Measurements from ENCODE around the gene CST11.
"Not testable (repeated sequence)": the region's sequence is repeated elsewhere in the genome, so short reads cannot be mapped to it uniquely, and the experiment has no call there.

The CST11 gene, protein sequence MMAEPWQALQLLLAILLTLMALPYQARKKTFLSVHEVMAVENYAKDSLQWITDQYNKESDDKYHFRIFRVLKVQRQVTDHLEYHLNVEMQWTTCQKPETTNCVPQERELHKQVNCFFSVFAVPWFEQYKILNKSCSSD

DNA sequence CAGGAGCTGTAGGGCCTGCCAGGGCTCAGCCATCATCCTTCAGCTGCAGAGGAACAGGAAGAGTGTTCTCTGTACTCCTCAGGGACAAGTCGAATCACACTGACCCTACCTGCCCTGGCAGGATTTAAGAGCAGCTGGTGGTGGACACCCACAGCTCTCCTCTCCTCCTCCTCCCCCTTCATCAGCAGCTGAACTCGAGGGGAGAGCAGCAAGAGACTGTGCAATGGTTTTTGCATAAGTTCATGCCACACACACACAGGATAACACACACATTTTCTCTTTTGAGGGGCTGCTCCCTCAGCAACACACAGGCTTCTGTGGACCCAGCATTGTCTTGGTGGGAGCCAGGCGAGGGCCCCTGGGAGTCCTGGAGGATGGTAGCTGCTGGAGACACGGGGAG lies at the start of gene CST11:
Gene CST11, minus strand, starts transcription at position 101 of the 400 bp plus-strand sequence. Its CDS starts 65 bp downstream, at position 36.
- DNase-seq: no peak

DNA sequence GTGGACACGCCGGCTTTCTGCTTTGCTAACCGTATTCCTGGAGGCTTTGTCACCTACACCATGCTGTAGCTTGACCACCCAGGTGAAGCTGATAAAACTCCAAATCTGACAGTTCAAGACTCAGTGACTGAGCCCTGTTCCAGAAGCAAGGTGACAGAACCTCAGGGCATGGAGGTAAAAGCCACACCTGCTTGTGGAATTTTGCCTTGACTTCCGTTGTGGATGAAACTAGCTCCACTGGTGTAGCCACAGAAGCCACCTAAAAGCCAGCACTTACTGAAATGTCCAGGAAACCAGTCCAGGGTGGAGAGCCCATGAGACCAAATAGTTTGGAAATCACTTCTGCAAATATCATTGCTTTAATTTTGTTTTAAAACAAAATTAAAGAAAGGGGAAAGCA lies 49.2 kb upstream of the CST11 start:
- no peak for DNase-seq

DNA sequence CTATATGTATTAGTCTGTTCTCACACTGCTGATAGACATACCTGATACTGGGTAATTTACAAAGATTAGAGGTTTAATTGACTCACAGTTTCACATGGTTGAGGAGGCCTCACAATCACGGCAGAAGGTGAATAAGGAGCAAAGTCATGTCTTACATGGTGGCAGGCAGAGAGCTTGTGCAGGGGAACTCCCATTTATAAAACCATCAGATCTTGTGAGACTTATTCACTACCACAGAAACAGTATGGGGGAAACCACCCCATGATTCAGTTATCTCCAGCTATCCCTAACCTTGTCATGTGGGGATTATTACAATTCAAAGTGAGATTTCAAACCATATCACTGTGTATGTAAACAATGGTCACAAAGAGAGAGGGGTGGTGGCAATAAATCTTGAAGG lies 44.9 kb upstream of the CST11 start:
- DNase-seq: no peak

DNA sequence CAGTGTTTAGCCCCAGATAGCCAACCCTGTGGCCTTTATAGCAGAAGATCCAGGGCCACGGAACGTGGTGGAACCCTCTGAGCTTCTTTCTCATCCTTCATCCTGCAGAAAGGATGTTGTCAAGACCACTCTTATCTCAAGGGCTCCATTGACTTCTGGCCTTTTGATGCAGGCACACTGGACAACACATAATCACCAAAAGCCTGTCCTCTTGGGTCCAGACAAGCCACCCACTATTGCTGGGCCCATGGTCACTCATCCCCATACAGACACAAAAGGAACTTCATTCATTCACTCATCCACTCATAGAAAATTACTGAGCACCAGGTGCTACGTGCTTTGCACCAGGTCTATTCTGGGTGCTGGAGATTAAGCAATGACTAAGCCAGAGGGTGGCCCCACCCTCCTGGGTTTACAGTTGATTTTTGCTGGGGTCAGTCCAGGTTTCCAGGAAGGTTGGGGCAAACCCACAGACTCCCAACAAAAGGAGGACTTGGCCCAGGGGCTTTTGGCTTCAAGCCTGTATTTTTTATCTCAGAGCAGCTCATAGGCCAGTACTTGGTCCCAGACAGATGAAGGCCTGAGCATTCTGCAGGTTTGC lies 40.6 kb upstream of the CST11 start:
- no peak for DNase-seq

DNA sequence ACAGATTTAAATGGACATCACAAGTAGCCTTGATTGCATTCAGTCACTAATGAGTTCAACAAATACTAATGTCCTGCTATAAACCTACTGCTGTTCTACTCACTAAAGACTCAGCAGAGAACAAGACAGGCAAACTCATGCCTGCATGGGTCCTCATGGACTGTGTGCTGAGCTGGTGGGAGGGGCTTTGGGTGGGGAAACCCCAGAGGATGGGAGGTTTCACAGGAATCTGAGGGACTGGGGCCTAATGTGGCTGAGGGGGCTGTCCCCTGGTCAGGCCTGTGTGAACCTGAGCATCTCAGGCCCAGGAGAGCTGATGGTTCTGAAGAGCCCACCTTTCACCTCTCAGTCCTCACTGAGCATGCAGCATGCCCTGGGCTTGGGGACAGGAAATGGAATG lies 39.6 kb upstream of the CST11 start:
- DNase-seq: no peak

DNA sequence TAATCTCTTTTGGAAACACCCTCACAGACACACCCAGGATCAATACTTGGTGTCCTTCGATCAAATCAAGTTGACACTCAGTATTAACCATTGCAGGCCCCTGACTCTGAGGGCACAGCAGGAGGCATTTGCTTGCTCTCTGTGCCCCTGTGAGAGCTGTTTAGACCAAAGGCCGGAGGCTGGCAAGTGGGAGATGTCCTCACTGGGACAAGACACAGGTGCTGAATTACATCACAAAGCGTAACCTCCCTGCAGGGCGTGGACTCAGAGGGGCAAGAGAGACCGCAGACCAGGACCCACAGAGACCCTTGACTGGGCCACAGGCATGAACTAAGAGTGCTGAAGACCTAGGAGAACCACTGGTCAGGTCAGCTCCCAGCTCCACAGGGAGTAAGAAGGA lies 38.1 kb upstream of the CST11 start, which contains the start of gene CST8:
Gene CST8, plus strand, starts transcription at position 301 of the 400 bp plus-strand sequence. CDS start 551 bp downstream, outside the sequence.
- no peak for DNase-seq

DNA sequence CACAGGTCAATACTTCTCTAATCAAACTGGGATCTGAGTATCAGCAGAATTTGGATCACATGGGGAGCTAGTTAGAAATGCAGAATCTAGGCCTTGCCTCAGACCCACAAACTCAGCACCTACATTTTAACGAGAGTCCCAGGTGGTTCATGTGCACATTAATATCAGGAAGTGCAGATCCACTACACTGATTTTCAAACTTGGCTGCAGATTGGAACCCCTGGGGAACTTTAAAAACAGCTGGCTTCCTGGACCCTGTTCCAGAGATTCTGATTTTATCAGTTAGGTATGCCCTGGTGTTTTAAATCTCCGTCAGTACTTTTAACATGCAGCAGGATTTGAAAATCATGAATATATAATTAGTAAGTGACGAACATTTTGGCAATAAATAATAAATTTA lies 36.3 kb upstream of the CST11 start:
- DNase-seq: no peak

DNA sequence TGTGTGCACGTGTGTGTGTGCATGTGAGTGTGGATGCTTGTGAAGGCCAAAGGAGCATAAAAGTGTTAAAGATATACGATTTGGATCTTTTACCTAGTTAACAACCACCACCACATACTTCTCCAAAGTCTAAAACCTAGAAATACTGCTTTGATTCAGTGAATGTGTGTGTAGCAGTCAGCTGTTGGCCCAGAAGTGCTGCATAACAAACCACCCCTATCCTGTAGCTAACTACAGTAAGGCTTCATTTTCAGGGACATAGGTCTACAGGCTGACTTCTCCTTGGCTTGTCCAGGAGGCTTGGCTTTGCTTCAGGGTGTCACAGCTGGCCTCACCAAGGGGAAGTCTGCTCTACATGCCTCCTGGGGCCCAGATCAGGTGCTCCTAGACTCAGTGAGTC lies 35.8 kb upstream of the CST11 start:
- no peak for DNase-seq

DNA sequence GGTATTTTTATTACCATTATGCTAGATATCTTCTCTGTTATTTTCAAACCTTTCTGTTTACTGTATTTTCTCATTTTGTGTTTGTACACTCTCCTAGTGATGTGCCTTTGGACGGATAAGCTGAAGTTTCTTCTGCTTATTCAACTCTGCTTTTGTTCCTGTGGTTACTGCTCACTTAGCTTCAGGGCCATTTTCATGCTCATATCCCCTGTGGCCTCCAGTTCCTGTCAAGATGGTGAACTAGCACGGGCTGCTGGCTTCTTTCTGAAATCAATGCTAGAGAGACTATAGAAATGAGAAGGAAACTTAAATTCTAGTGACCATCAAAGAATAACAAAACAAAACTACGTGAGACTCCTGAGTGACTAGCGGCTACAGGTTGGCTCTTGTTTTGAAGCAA lies 31.4 kb upstream of the CST11 start:
- no peak for DNase-seq

DNA sequence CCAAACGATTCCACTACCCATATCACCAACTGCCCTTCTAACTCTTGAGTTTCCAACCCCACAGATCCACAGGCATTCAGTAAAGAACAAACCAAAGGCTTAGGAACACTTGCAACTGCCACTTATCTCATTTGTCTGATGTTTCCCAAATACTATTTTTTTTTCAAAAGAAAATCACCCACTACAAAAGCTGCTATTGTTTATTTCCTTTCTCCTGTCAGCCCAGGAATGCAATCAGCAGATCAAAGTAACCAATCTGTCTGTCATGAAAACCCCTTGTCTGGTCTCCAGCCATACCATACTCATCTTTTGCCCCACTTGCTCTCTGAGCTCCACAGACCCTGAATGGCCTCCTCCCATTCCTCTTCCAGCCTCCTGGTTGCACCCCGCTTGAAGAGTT lies 29.5 kb upstream of the CST11 start:
- DNase-seq: no peak

DNA sequence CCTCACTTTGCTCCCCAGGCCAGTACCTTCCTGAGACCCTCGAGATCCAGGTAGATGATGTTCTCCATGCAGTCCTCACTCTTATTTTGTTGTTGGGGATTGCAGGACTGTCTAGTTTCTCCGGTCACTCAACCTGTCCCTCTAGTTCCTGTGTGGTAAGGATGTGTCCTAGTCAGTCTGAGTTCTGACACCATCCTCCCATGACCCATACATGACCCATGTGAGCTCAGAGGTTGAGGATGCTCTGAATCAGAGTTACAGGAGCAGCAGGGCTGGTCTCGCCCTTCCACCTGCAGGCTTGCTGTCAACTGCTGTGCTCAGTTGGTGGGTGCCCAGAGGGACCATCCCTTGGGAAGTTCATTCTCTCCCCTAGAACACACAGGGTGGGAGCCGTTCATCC lies 26.4 kb upstream of the CST11 start:
- no peak for DNase-seq

DNA sequence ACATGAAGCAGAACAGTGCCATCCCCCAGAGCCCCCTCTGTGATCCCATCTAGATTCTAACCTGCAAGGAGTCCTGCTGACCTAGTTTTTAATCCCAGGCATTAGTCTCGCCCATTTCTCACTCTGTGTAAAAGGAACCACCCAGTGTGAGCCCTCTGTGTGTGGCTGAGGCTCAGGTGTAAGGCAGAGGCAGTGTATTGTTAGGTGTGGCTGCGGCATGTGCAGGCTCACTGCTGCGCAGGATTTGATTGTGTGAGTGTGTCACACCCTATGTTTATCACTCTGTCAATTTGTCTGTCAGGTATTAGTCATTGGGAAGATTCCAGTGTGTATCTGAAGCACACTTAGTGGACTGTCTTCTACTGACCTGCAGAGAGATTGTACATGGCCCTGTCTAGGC lies 24.5 kb upstream of the CST11 start:
- no peak for DNase-seq

DNA sequence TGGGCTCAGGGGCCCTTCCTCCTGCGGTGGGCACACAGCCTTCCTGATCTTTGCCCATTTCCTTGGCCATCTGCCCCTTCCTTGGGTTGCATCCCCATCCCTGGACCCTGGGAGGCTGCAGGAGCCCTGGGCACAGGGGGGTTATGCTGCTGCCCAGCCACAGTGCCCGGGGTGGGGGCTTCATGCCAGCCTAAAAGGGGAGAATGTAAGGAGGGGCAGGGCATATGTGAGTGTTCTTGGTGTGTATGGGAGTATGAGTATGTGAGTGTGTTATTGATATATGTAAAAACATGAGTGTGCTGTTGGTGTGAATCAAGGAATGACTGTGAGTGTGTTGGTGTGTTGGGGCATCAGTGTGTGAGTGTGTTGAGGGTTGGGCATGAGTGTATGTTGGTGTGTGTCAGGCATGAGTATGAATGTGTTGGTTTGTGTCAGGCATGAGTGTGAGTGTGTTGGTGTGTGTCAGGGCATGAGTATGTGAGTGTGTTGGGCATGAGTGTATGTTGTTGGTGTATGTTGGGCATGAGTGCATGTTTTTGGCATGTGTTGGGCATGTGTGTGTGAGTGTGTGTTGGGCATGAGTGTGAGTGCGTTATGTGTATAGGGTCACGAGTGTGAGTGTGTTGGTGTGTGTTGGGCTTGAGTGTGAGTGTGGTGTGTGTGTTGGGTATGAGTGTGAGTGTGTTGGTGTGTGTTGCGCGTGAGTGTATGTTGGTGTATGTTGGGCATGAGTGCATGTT lies 23.5 kb upstream of the CST11 start:
- DNase-seq: no peak

DNA sequence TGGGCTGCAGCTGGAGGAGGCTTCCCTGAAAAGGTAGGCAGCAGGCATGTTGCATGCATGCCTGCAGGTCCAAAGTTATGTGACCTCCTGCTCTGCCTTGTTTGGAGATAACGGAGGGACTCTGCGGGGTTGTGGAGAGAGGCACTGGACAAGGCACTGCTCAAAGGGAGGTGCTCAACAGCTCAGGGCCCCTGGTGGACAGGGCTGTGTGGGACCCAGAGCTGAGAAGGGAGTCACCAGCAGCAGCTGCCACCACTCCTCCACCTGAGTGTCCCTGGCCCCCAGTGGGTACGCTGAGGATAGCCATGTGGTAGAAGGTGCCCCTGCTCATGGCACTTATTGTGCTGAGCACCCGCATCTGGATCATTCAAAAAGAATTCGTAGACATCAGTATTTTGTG lies 22.7 kb upstream of the CST11 start:
- DNase-seq: no peak

DNA sequence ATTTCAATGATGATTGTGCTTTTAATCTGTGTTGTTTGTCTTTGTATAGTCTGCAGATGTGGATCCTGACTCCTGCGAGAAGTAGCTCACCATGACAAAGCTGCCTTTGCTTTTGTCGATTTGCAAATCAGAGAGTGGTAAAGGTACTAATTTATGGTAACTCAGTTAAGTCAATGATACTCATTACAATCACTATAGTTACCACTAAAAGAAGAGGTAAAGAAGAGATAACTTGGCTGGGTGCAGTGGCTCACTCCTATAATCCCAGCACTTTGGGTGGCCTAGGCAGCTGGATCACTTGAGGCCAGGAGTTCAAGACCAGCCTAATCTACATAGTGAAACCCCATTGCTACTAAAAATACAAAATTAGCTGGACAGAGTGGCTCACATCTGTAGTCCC lies 20.6 kb upstream of the CST11 start:
- DNase-seq: not testable (repeated sequence)

DNA sequence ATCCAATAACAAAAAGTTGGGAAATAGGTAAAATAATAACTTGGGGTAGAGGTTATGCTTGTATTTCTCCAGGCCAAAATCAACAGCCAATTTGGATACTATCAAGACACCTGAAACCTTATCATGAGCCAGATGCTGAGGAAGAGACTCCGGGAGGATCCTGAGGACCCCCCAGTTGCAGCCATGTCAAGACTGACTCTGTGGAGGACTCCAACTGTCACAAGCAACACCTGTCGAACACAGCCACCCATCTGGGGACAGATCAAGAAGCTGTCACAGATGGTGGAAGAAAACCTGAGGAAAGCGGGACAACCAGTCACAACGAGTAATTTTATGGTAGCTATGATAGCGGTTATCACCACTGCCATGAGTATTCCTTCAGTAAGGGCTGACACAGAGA lies 19.6 kb upstream of the CST11 start:
- not testable (repeated sequence) for DNase-seq

DNA sequence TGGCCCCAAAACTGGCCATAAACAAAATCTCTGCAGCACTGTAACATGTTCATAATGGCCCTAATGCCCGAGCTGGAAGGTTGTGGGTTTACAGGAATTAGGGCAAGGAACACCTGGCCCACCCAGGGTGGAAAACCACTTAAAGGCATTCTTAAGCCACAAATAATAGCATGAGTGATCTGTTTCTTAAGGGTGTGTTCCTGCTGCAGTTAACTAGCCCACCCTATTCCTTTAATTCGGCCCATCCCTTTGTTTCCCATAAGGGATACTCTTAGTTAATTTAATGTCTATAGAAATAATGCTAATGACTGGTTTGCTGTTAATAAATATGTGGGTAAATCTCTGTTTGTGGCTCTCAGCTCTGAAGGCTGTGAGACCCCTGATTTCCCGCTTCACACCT lies 14.3 kb upstream of the CST11 start:
- DNase-seq: not testable (repeated sequence)

DNA sequence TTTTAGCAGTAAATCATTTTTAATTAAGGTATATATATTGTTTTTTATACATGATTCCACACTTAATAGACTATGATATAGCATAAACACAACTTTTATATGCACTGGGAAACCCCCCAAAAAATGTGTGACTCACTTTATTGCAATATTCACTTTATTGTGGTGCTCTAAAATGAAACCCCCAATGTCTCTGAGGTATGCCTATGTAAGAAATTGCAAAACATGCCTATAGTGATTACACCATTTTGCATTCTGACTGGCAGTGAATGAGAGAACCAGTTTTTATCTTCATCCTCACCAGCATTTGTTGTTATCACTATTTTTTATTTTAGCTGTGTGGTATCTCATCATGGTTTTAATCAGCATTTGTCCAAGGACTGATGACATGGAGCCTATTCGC lies 8.5 kb upstream of the CST11 start:
- no peak for DNase-seq

DNA sequence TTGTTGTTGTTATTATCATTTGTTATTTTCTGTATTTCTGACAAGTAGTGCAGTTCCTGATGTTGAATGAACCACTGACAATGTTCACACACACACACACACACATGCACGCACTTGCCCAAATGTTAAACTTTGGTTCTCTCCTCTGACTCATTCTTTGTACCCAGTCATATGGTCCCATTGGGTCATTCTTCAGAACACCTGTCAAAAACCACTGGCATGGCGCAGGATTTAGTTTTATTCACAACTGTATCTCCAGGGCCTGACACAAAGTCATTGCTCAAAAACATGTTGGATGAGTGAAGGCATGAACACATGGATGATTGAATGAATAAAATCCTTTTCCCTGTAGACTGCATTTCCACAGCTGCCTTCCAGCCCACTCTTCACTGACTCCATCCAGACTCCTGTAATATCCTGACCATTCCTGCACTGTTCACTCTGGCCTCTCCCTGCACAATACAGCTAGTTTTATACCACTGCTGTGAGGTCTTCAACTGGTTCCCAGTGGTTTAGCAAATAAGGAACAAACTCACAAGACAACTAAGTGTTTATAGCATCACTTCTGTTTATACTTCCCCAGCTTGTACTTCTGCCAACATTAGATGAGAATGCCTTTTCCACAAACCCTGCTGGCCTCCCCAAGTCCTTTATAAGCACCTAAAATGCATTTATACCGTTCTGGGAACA lies 6.9 kb upstream of the CST11 start:
- no peak for DNase-seq

DNA sequence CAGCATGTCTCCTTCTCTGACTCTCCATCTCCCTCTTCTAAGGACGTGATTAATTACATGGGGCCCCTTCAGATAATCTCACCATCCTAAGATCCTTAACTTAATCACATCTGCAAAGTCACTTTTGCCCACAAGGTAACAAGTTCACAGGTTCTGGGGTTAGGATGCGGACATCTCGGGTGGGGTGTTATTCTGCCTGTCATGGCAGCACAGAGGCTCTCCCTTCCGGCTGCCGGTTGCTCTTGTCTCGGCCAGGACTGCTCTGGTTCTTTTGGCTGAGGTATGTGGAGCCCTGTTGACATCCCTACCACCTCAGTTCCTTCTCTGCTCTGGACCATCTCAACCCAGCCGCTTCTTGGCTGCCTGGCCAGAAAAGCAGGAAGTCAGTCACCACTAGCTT lies 4.2 kb upstream of the CST11 start:
- DNase-seq: no peak

DNA sequence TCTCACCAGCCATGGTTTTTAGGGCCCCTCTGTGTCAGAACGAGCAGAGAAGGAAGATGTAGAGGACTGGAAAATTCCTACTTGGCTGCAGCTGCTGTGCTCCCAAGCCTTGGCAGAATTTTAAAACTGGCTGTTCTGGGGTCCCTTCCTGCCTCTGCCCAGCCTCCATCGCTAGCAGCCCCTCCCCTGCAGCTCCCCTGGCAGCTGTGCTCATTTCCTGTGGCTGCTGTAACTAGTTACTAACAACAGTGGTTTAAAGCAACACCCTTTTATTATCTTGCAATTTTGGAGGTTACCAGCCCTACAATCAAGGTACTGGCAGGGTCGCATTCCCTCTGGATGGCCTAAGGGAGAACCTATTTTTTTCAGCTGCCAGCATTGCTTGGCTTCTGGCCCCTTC lies 3.7 kb upstream of the CST11 start:
- no peak for DNase-seq

DNA sequence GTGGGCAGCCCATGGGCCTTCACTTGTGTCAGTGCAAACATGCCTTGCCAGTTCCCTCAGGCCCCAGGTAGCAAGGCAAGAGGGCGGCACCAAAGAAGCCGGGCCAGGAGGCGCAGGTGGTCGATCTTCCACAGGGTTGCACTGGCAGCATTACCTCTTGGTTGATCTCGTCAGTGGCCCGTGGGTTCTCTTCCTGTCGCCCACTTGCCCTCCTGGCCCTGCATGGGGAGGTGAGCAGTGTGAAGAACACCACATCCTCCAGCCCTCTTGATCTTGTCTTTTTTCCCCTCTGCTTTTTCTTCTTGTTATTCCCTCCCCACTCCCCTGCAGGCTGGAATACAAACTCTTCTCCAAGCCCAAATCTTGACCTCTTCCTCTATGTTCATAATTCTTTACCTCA lies 3.0 kb upstream of the CST11 start:
- no peak for DNase-seq

DNA sequence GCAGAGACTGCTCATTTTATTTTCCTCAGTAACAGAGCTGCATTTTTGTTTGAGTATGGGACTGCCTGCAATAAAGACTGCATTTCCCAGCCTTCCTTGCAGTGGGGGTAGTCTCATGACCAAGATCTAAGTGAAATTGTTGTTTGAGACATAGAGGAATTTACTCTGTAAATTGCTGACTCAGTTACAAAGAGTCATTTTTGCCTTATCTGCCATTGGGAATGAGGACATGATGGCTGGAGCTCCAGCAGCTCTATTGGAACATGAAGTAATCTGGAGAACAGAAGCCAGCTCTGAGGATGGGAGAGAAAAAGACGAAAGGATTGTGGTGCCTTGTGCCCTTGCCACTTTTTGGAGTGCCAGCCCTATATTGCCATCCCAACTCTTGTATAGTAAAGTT lies 2.1 kb upstream of the CST11 start:
- DNase-seq: no peak

Data from cerebellar nuclear complex (tissue), 1 donor.